Progenitor cell of endocrine pancreas (in vitro differentiated cells): ENCODE results near the gene IL6ST. TPM values are rescaled to one million over a fixed set of nuclear protein-coding genes. Genes with fewer than 3 reads are reported as not detected.

Experiments
- DNase-seq: peaks from one replicate; pipeline ENCODE4 v3.0.0; 2021; ENCODE audit warnings: low spot score; ENCODE audit not compliant: unreplicated experiment
- H3K27ac Mint-ChIP-seq: 2 replicates; pipeline ENCODE4 v1.8.0; 2021; ENCODE audit warnings: mild to moderate bottlenecking, moderate library complexity, mixed read lengths
- H3K27me3 Mint-ChIP-seq: 2 replicates; pipeline ENCODE4 v1.8.0; 2021; ENCODE audit warnings: mixed read lengths
- H3K36me3 Mint-ChIP-seq: 2 replicates; pipeline ENCODE4 v1.8.0; 2022; ENCODE audit warnings: mixed read lengths; ENCODE audit not compliant: insufficient read depth
- H3K4me1 Mint-ChIP-seq: 2 replicates; pipeline ENCODE4 v1.8.0; 2021; ENCODE audit warnings: low read depth, mixed read lengths
- H3K4me3 Mint-ChIP-seq: 2 replicates; pipeline ENCODE4 v1.8.0; 2021; ENCODE audit warnings: low read depth, mild to moderate bottlenecking, moderate library complexity, mixed read lengths
- H3K9me3 Mint-ChIP-seq: 2 replicates; pipeline ENCODE4 v1.8.0; 2021; ENCODE audit warnings: low read depth, mixed read lengths
- total RNA-seq: library from RNA; stranded (reverse); gene quantifications from 2 replicates; pipeline ENCODE4 v1.2.1, GENCODE V29; 2021
- TF ChIP-seq, protein P1 (sequence below): fragments of 200-600 bp; sonication (generic); IDR thresholded peaks from one replicate; pipeline ENCODE4 v1.5.0; 2021; ENCODE audit warnings: antibody characterized with exemption, mild to moderate bottlenecking; ENCODE audit not compliant: unreplicated experiment

IL6ST gene
- total RNA-seq, 1 donor from 2014 or later = 53.2 TPM

DNA sequence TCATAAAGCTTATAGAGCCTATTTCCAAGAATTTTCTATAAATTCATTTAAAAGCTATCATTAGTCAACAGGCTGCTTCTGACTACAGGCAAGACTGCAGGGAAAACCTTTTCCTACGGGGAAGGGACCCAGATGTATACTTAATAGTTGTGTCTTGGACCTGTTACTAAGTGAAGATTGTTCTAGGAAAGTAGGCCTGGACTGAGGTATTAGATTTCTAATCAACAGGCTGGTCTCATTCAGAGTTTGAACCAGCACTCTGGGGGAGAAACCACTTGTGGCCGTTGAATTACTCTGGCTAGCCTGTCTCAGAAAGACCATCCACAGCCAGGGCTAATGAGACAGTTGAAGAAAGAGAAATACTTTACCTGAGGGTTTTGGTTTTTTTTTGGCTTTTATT is 60.0 kb downstream of the IL6ST start:
- Mint-ChIP-seq H3K27me3 (no peaks in the 10 kb centered on the region), H3K4me1 (peaks cover 5% of the 10 kb centered on the region), H3K4me3 (no peak overlapping the region), H3K27ac (no peak overlapping the region), H3K9me3 (no peaks in the 10 kb centered on the region), H3K36me3 (no peaks in the 10 kb centered on the region)
- TF ChIP-seq, protein P1, sequence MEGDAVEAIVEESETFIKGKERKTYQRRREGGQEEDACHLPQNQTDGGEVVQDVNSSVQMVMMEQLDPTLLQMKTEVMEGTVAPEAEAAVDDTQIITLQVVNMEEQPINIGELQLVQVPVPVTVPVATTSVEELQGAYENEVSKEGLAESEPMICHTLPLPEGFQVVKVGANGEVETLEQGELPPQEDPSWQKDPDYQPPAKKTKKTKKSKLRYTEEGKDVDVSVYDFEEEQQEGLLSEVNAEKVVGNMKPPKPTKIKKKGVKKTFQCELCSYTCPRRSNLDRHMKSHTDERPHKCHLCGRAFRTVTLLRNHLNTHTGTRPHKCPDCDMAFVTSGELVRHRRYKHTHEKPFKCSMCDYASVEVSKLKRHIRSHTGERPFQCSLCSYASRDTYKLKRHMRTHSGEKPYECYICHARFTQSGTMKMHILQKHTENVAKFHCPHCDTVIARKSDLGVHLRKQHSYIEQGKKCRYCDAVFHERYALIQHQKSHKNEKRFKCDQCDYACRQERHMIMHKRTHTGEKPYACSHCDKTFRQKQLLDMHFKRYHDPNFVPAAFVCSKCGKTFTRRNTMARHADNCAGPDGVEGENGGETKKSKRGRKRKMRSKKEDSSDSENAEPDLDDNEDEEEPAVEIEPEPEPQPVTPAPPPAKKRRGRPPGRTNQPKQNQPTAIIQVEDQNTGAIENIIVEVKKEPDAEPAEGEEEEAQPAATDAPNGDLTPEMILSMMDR = no peak
- no peak for DNase-seq

- Mint-ChIP-seq H3K36me3 (no peaks in the 10 kb centered on the region), H3K4me3 (no peak overlapping the region), H3K27ac (no peak overlapping the region), H3K9me3 (no peaks in the 10 kb centered on the region), H3K4me1 (peaks cover 5% of the 10 kb centered on the region), H3K27me3 (no peaks in the 10 kb centered on the region)
- no peak for DNase-seq
- TF ChIP-seq, protein P1 = no peak
Observed at GRCh38 chr5:55934115-55934613, 60.6 kb downstream of the IL6ST start.

GRCh38 chr5:55933377-55934114 is 61.2 kb downstream of the IL6ST start:
- peaks cover 5% of the 10 kb centered on the region for H3K4me1 Mint-ChIP-seq
- TF ChIP-seq, protein P1 = no peak
- H3K36me3 Mint-ChIP-seq = no peaks in the 10 kb centered on the region
- DNase-seq = no peak
- H3K9me3 Mint-ChIP-seq = no peaks in the 10 kb centered on the region
- H3K4me3 Mint-ChIP-seq = no peak overlapping the region
- no peaks in the 10 kb centered on the region for H3K27me3 Mint-ChIP-seq
- H3K27ac Mint-ChIP-seq = peak overlapping the region; percentile 68

DNA sequence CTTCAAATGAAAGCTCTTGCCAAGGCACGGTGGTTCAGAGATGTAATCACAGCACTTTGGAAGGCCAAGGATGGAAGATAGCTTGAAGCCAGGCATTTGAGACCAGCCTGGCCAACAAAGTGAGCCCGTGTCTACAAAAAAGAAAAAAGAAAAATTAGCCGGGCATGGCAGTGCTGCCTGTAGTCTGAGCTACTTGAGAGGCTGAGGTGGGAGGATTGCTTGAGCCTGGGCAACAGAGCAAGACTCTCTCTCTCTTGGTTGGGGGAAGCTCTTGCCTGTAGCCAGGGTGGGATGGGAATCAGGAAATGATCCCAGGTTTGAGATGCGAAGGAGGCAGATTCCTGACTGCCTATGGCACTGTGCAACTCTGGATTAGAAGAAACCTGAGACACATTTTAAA is 62.1 kb downstream of the IL6ST start:
- TF ChIP-seq, protein P1 = no peak
- no peaks in the 10 kb centered on the region for H3K9me3 Mint-ChIP-seq
- no peaks in the 10 kb centered on the region for H3K36me3 Mint-ChIP-seq

DNA sequence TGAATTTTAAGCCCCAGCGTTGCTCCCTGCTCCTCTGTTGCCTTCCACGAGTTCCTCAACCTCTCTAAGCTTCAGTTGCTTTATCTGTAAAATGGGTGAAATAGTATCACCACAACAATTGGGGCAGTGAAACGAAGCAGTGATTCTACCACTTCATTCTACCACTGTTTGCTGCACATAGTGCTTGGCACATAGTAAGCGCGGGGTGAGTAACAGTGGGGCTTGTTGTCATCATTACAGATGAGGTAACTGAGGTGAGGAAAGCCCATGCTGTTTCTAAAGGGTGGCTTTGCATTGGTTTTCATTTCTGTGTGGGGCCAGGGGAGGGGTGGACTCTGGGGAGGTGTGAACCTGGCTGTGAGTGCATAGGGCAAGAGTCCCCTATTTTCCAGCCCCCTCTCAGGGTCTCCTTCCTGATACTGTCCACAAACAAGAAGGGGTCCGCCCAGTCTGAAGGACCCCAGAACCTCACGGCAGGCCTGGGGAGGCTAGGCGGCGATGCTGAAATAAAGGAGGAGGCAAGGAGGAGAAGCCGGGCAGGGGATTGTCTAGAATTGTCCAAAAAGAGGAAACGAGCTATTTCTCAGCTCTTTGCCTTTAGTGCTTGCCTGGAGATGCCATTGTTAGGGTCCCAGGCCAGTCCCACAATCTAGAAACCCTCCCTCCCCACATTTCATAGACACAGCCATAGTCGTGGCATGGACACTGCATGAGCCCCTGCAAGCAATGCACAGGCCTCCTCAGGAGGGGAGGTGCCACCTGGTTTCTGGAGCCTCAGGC is 65.6 kb downstream of the IL6ST start:
- Mint-ChIP-seq H3K27me3 (no peaks in the 10 kb centered on the region), H3K9me3 (no peaks in the 10 kb centered on the region), H3K4me3 (no peak overlapping the region), H3K36me3 (no peaks in the 10 kb centered on the region), H3K27ac (no peak overlapping the region), H3K4me1 (peaks cover 5% of the 10 kb centered on the region)
- TF ChIP-seq, protein P1 = no peak
- DNase-seq = no peak

More for the DNA sequence above, 62.1 kb downstream of the IL6ST start:
- peaks cover 5% of the 10 kb centered on the region for H3K4me1 Mint-ChIP-seq
- DNase-seq = no peak
- H3K27ac Mint-ChIP-seq = no peak overlapping the region
- H3K27me3 Mint-ChIP-seq = no peaks in the 10 kb centered on the region
- no peak overlapping the region for H3K4me3 Mint-ChIP-seq
